ENCODE data around the gene SENP2.

DNA sequence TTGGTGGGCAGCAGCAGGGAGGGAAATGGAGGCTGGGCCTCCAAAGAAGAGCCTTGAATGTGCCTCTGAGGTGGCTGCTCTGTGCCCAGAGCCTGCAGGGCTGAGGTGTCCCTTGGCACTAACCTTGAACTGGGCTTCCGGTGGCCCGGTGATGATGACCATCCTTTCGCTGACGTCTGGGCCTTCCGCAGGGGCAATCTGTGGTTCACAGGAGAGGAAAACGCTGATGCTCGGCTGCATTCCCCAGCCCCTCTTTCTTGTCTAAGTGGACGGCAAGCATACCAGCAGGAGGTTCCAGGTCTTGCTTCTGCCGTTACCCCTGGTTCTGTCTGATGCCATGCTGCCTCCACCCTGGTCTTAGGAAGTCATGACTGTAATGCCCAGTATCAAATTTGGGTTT is 65.9 kb downstream of the SENP2 start:
- TF ChIP-seq, protein P1, sequence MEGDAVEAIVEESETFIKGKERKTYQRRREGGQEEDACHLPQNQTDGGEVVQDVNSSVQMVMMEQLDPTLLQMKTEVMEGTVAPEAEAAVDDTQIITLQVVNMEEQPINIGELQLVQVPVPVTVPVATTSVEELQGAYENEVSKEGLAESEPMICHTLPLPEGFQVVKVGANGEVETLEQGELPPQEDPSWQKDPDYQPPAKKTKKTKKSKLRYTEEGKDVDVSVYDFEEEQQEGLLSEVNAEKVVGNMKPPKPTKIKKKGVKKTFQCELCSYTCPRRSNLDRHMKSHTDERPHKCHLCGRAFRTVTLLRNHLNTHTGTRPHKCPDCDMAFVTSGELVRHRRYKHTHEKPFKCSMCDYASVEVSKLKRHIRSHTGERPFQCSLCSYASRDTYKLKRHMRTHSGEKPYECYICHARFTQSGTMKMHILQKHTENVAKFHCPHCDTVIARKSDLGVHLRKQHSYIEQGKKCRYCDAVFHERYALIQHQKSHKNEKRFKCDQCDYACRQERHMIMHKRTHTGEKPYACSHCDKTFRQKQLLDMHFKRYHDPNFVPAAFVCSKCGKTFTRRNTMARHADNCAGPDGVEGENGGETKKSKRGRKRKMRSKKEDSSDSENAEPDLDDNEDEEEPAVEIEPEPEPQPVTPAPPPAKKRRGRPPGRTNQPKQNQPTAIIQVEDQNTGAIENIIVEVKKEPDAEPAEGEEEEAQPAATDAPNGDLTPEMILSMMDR (IDR thresholded peaks at IDR 0.05 in 8 of 11, conservative IDR thresholded peaks at IDR 0.05 in 3 of 11) = no peak
- TF ChIP-seq POLR2A (IDR thresholded peaks at IDR 0.05) = no peak
